Neuronal stem cell (in vitro differentiated cells): ENCODE data around the gene LPAR5.

Experiments used
- DNase-seq: peaks from one replicate; pipeline ENCODE4 v3.0.0-alpha.2; 2013; ENCODE audit warnings: low spot score
- H2AFZ ChIP-seq: one replicate; pipeline ENCODE4 v1.6.1; 2013; ENCODE audit warnings: mild to moderate bottlenecking, low read length, inconsistent platforms
- H2AK5ac ChIP-seq: 2 replicates; pipeline ENCODE4 v1.6.1; 2013; ENCODE audit warnings: low read depth, mild to moderate bottlenecking, inconsistent platforms, low read length, moderate library complexity, mixed read lengths
- H2BK120ac ChIP-seq: 2 replicates; pipeline ENCODE4 v1.6.1; 2013; ENCODE audit warnings: low read depth, mild to moderate bottlenecking, inconsistent platforms, low read length, moderate library complexity, mixed read lengths
- H2BK12ac ChIP-seq: one replicate; pipeline ENCODE4 v1.6.1; 2013; ENCODE audit warnings: low read length, inconsistent platforms
- H2BK15ac ChIP-seq: 2 replicates; pipeline ENCODE4 v1.6.1; 2013; ENCODE audit warnings: mild to moderate bottlenecking, low read length, inconsistent platforms, mixed read lengths
- H2BK5ac ChIP-seq: one replicate; pipeline ENCODE4 v1.6.1; 2013; ENCODE audit warnings: inconsistent platforms, mild to moderate bottlenecking, low read length, moderate library complexity
- H3K14ac ChIP-seq: one replicate; pipeline ENCODE4 v1.6.1; 2013; ENCODE audit warnings: low read length, inconsistent platforms
- H3K18ac ChIP-seq: 2 replicates; pipeline ENCODE4 v1.6.1; 2013; ENCODE audit warnings: low read length, inconsistent platforms
- H3K23ac ChIP-seq: 2 replicates; pipeline ENCODE4 v1.6.1; 2013; ENCODE audit warnings: low read depth, mild to moderate bottlenecking, mixed read lengths, low read length, inconsistent platforms; ENCODE audit not compliant: poor library complexity
- H3K27ac ChIP-seq: replicated peaks from 3 replicates; pipeline ENCODE4 v1.5.1; 2013; ENCODE audit warnings: low read length, inconsistent platforms
- H3K27me3 ChIP-seq, 3 experiments: 2 replicates each; pipeline ENCODE4 v1.6.1; 2013; ENCODE audit warnings: low read length in 3 of 3, mild to moderate bottlenecking in 2 of 3, inconsistent platforms in 1 of 3, low read depth in 1 of 3, mixed read lengths in 1 of 3, moderate library complexity in 1 of 3; ENCODE audit not compliant: control insufficient read depth in 3 of 3, insufficient read depth in 3 of 3
- H3K36me3 ChIP-seq, 2 donors: replicated peaks in 1 of 2; 2 replicates each; pipeline ENCODE4 v1.6.1; 2013; ENCODE audit warnings: low read length in 2 of 2; ENCODE audit not compliant: control insufficient read depth in 2 of 2, insufficient read depth in 2 of 2
- H3K4ac ChIP-seq: 2 replicates; pipeline ENCODE4 v1.6.1; 2013; ENCODE audit warnings: inconsistent platforms, mild to moderate bottlenecking, low read length, moderate library complexity
- H3K4me1 ChIP-seq, 2 donors: 1 replicate in 1 of 2; 2 replicates in 1 of 2; pipeline ENCODE4 v1.6.1; 2013; ENCODE audit warnings: low read length in 2 of 2, low read depth in 1 of 2; ENCODE audit not compliant: control insufficient read depth in 2 of 2, insufficient read depth in 1 of 2
- H3K4me2 ChIP-seq: one replicate; pipeline ENCODE4 v1.6.1; 2013; ENCODE audit warnings: mild to moderate bottlenecking, low read length, inconsistent platforms; ENCODE audit not compliant: insufficient read depth, poor library complexity, severe bottlenecking
- H3K4me3 ChIP-seq, 2 donors: 2 replicates each; pipeline ENCODE4 v1.5.1; 2013; ENCODE audit warnings: low read length in 2 of 2, mild to moderate bottlenecking in 2 of 2, inconsistent platforms in 1 of 2, moderate library complexity in 1 of 2
- H3K79me1 ChIP-seq: one replicate; pipeline ENCODE4 v1.6.1; 2013; ENCODE audit warnings: low read depth, mild to moderate bottlenecking, inconsistent platforms, low read length, moderate library complexity
- H3K9ac ChIP-seq: one replicate; pipeline ENCODE4 v1.6.1; 2013; ENCODE audit warnings: mild to moderate bottlenecking, low read depth, low read length, inconsistent platforms; ENCODE audit not compliant: poor library complexity
- H3K9me3 ChIP-seq, 2 donors: replicated peaks in 1 of 2; 2 replicates each; pipeline versions ENCODE3 to v1.6.1; 2013; ENCODE audit warnings: low read length in 2 of 2, mild to moderate bottlenecking in 2 of 2, inconsistent platforms in 1 of 2, low read depth in 1 of 2, mixed read lengths in 1 of 2, moderate library complexity in 1 of 2; ENCODE audit not compliant: control insufficient read depth in 2 of 2, insufficient read depth in 1 of 2
- H4K8ac ChIP-seq: one replicate; pipeline ENCODE4 v1.6.1; 2013; ENCODE audit warnings: low read depth, mild to moderate bottlenecking, inconsistent platforms, low read length, moderate library complexity
- H4K91ac ChIP-seq: one replicate; pipeline ENCODE4 v1.6.1; 2013; ENCODE audit warnings: low read length, low read depth, mild to moderate bottlenecking, inconsistent platforms; ENCODE audit not compliant: poor library complexity
- WGBS, 2 donors: extraction: QIAGEN DNeasy Blood & Tissue Kit; methylation state at CpG; one replicate each; pipeline ENCODE4 v1.1.7; 2013; ENCODE audit warnings: missing lambda C conversion rate in 2 of 2, mixed read lengths in 1 of 2; ENCODE audit not compliant: insufficient read length in 2 of 2, insufficient replicate concordance in 1 of 2; ENCODE audit errors: extremely low coverage in 2 of 2; 5-methylcytosine and 5-hydroxymethylcytosine counted together

LPAR5 gene

GRCh38 chr12:6639151-6639801 is 3.5 kb upstream of the LPAR5 start:
- Histone ChIP-seq H2AK5ac (no peak overlapping the region), H2BK15ac (peak overlapping the region; percentile 61), H3K23ac (no peak overlapping the region), H3K9me3 (peaks cover 4 to 17% of the 10 kb centered on the region in 2 donors), H3K18ac (no peak overlapping the region), H2BK120ac (no peak overlapping the region), H3K79me1 (peaks cover 2% of the 10 kb centered on the region), H3K9ac (no peak overlapping the region), H2BK5ac (no peak overlapping the region), H4K8ac (no peak overlapping the region), H4K91ac (no peak overlapping the region), H3K36me3 (no peaks in the 10 kb centered on the region), H2AFZ (no peak overlapping the region), H3K4ac (peak overlapping the region; percentile 6), H3K4me1 (peaks cover 0 to 8% of the 10 kb centered on the region in 2 donors), H2BK12ac (no peak overlapping the region), H3K27ac (no peak overlapping the region), H3K4me2 (no peak overlapping the region), H3K14ac (no peak overlapping the region), H3K4me3 (no peak overlapping the region), H3K27me3 (no peaks in the 10 kb centered on the region)
- WGBS, 2 donors, result no CpG with 5 or more reads among the region's 11 CpGs
- no peak for DNase-seq

- Histone ChIP-seq H2BK120ac (no peak overlapping the region), H2BK5ac (no peak overlapping the region), H2BK15ac (no peak overlapping the region), H3K9ac (no peak overlapping the region), H3K4me1 (peaks cover 0 to 8% of the 10 kb centered on the region in 2 donors), H3K27ac (no peak overlapping the region), H2AK5ac (peak overlapping the region; percentile 10), H3K27me3 (no peaks in the 10 kb centered on the region), H3K79me1 (peaks cover 2% of the 10 kb centered on the region), H3K18ac (no peak overlapping the region), H3K9me3 (peaks cover under 1 to 8% of the 10 kb centered on the region in 2 donors), H3K4me2 (no peak overlapping the region), H2AFZ (peak overlapping the region; percentile 28), H2BK12ac (no peak overlapping the region), H3K23ac (no peak overlapping the region), H3K36me3 (no peaks in the 10 kb centered on the region), H3K4me3 (peak overlapping the region in 1 of 2 donors; percentile 55), H3K4ac (peak overlapping the region; percentile 10), H3K14ac (no peak overlapping the region), H4K8ac (no peak overlapping the region), H4K91ac (no peak overlapping the region)
- WGBS, 2 donors, result no CpG with 5 or more reads among the region's 9 CpGs
- no peak for DNase-seq
These were observed 2.5 kb upstream of the LPAR5 start for GRCh38 chr12:6638305-6638704.

GRCh38 chr12:6635375-6635855 is 344 bp downstream of the LPAR5 start:
- WGBS, 2 donors, result no CpG with 5 or more reads among the region's 5 CpGs
- no peak overlapping the region for H3K4me2 ChIP-seq
- H3K18ac ChIP-seq, result peak overlapping the region; percentile 55
- no peaks in the 10 kb centered on the region for H3K27me3 ChIP-seq
- no peak overlapping the region for H3K23ac ChIP-seq
- H2BK15ac ChIP-seq, result peak overlapping the region; percentile 44
- peak overlapping the region; percentile 88 for H2AFZ ChIP-seq
- no peak overlapping the region for H4K8ac ChIP-seq
- peaks cover 7 to 20% of the 10 kb centered on the region in 2 donors for H3K4me1 ChIP-seq
- no peak overlapping the region for H2AK5ac ChIP-seq
- no peak overlapping the region for H3K27ac ChIP-seq
- H3K9me3 ChIP-seq, result no peaks in the 10 kb centered on the region
- H3K79me1 ChIP-seq, result peaks cover 2% of the 10 kb centered on the region
- no peak for DNase-seq
- H3K4me3 ChIP-seq, result no peak overlapping the region
- peak overlapping the region; percentile 36 for H2BK12ac ChIP-seq
- H3K36me3 ChIP-seq, result no peaks in the 10 kb centered on the region
- no peak overlapping the region for H3K14ac ChIP-seq
- no peak overlapping the region for H4K91ac ChIP-seq
- no peak overlapping the region for H2BK120ac ChIP-seq
- H2BK5ac ChIP-seq, result no peak overlapping the region
- no peak overlapping the region for H3K4ac ChIP-seq
- H3K9ac ChIP-seq, result no peak overlapping the region

- no peak overlapping the region for H3K4ac ChIP-seq
These were observed 3.5 kb downstream of the LPAR5 start for GRCh38 chr12:6632026-6632983.

More at GRCh38 chr12:6632026-6632983, 3.5 kb downstream of the LPAR5 start:
- Histone ChIP-seq H2BK5ac (no peak overlapping the region), H4K8ac (no peak overlapping the region), H3K27me3 (no peaks in the 10 kb centered on the region), H2BK120ac (no peak overlapping the region), H3K4me1 (peaks cover 7 to 20% of the 10 kb centered on the region in 2 donors), H2BK12ac (no peak overlapping the region), H4K91ac (no peak overlapping the region), H3K9ac (no peak overlapping the region), H3K4me3 (no peak overlapping the region), H3K18ac (peak overlapping the region; percentile 51), H3K27ac (no peak overlapping the region), H3K79me1 (no peaks in the 10 kb centered on the region), H3K9me3 (no peaks in the 10 kb centered on the region), H2BK15ac (no peak overlapping the region), H3K4me2 (no peak overlapping the region), H3K14ac (no peak overlapping the region), H3K36me3 (no peaks in the 10 kb centered on the region), H3K23ac (no peak overlapping the region), H2AFZ (peak overlapping the region; percentile 85), H2AK5ac (no peak overlapping the region)
- no peak for DNase-seq
- WGBS, 2 donors, result no CpG with 5 or more reads among the region's 21 CpGs
